ENCODE results near the gene PTPRK. TPM values are rescaled to one million over a fixed set of nuclear protein-coding genes. Genes with fewer than 3 reads are reported as not detected.

PTPRK gene
- total and polyA plus RNA-seq, 2 experiments from 2014 or later: 26.9 to 56.4 TPM

- Histone ChIP-seq H3K36me3 (ENCODE audit: insufficient read depth) (no peaks in the 10 kb centered on the region), H3K4me3 (no peak overlapping the region), H3K79me2 (replicated peaks; ENCODE audit: insufficient read depth) (peaks cover 21% of the 10 kb centered on the region), H3K27me3 (ENCODE audit: insufficient read depth) (no peaks in the 10 kb centered on the region), H3K4me2 (no peak overlapping the region), H3F3A (replicated peaks; ENCODE audit: low read depth) (no peaks in the 10 kb centered on the region), H3K4me1 (ENCODE audit: insufficient read depth) (peaks cover 8% of the 10 kb centered on the region; the same call in 1 of the 2 replicates), H2AFZ (no peak overlapping the region), H3K9me2 (ENCODE audit: insufficient read depth) (no peaks in the 10 kb centered on the region), H3K27ac (ENCODE audit: low read depth) (peak overlapping the region; percentile 8; the same call in 1 of the 2 replicates), H4K20me1 (replicated peaks; ENCODE audit: insufficient read depth) (no peaks in the 10 kb centered on the region)
- ATAC-seq: peak; percentile 39; the same call in 2 of the 3 replicates
- Mint-ChIP-seq H3K27ac (0 out of 2 replicates have a peak overlapping the region, but pooled peaks have one; percentile 13), H3K27me3 (ENCODE audit: insufficient read depth, low read depth, poor library complexity) (peaks cover 1% of the 10 kb centered on the region), H3K36me3 (ENCODE audit: low read depth) (no peaks in the 10 kb centered on the region), H3K4me3 (no peak overlapping the region), H3K4me1 (peaks cover 18% of the 10 kb centered on the region; the same call in 2 of the 3 replicates), H3K9me3 (no peaks in the 10 kb centered on the region)
- no peak for TF ChIP-seq REST (IDR thresholded peaks at IDR 0.05; ENCODE audit: unreplicated experiment)
- TF ChIP-seq EZH2phosphoT487 (IDR thresholded peaks at IDR 0.05; ENCODE audit: unreplicated experiment): no peak
- TF ChIP-seq JUNB (IDR thresholded peaks at IDR 0.05; ENCODE audit: unreplicated experiment): no peak
- no peak for TF ChIP-seq ZNF331 (CRISPR knock-in tag; IDR thresholded peaks at IDR 0.05; ENCODE audit: low read depth)
- no peak for TF ChIP-seq CREB1 (CRISPR knock-in tag; IDR thresholded peaks at IDR 0.05; ENCODE audit: low read depth)
- no peak for TF ChIP-seq ZNF462 (CRISPR knock-in tag; IDR thresholded peaks at IDR 0.05)
- no peak for TF ChIP-seq STAT1 (IDR thresholded peaks at IDR 0.05; ENCODE audit: unreplicated experiment)
- DNase-seq (ENCODE audit: low spot score): peak; percentile 34
Measured at GRCh38 chr6:128251445-128252340, 268.7 kb downstream of the PTPRK start.
